Kidney (tissue), 11 donors: ENCODE measurements around the gene TRIM16. TPM values are rescaled to one million over a fixed set of nuclear protein-coding genes. Genes with fewer than 3 reads are reported as not detected.
"Not testable (repeated sequence)": the region's sequence is repeated elsewhere in the genome, so short reads cannot be mapped to it uniquely, and the experiment has no call there.

Experiments
- DNase-seq, 5 donors: peaks; one replicate each; pipeline ENCODE4 v3.0.0-alpha.2; 2013 to 2020
- FAIRE-seq: peaks from 2 replicates; lab custom pipeline; 2012; peaks lifted over from hg19 to GRCh38; lab: Jason Lieb, UNC
- H3K27ac ChIP-seq, 2 donors: one replicate each; pipeline ENCODE4 v1.7.0; 2013; ENCODE audit warnings: low read depth in 2 of 2, low read length in 2 of 2, inconsistent platforms in 1 of 2
- H3K27me3 ChIP-seq: one replicate; pipeline ENCODE4 v1.7.1; 2013; ENCODE audit warnings: low read length, inconsistent platforms; ENCODE audit not compliant: control insufficient read depth, insufficient read depth
- H3K36me3 ChIP-seq, 3 donors: one replicate each; pipeline versions ENCODE4 v1.7.0 to v1.7.1; 2013; ENCODE audit warnings: low read length in 3 of 3, control low read depth in 1 of 3, inconsistent platforms in 1 of 3; ENCODE audit not compliant: insufficient read depth in 3 of 3, control insufficient read depth in 2 of 3
- H3K4me1 ChIP-seq, 3 donors: one replicate each; pipeline versions ENCODE4 v1.7.0 to v1.7.1; 2013; ENCODE audit warnings: low read length in 3 of 3, inconsistent platforms in 1 of 3, low read depth in 1 of 3; ENCODE audit not compliant: control insufficient read depth in 2 of 3, insufficient read depth in 2 of 3
- H3K4me3 ChIP-seq, 3 donors: one replicate each; pipeline versions ENCODE4 v1.7.0 to v1.8.1; 2013; ENCODE audit warnings: low read length in 3 of 3, control low read depth in 1 of 3, inconsistent platforms in 1 of 3
- H3K9ac ChIP-seq, 3 donors: one replicate each; pipeline versions ENCODE4 v1.7.0 to v1.7.1; 2013; ENCODE audit warnings: low read length in 3 of 3, control low read depth in 1 of 3, inconsistent platforms in 1 of 3
- H3K9me3 ChIP-seq, 3 donors: one replicate each; pipeline versions ENCODE4 v1.7.0 to v1.7.1; 2013; ENCODE audit warnings: low read length in 3 of 3, control low read depth in 1 of 3, inconsistent platforms in 1 of 3; ENCODE audit not compliant: control insufficient read depth in 2 of 3, insufficient read depth in 1 of 3
- intact Hi-C: fragments of 100-400 bp; cut with DNase I; formaldehyde crosslinking; loops from one replicate; pipeline ENCODE4 v1.11.1; 2022
- polyA plus RNA-seq: library from polyadenylated mRNA; stranded (reverse); fragments of 350-450 nt; fragmentation: Illumina TruSeq; extraction: RNeasy Lipid Tissue Mini Kit (QIAGEN cat#74804); gene quantifications from one replicate; pipeline ENCODE4 v1.2.3, GENCODE V29; 2014; ENCODE audit warnings: low read depth, low replicate concordance; ENCODE audit not compliant: insufficient read depth
- total RNA-seq: library from RNA; stranded (reverse); fragmentation: NEBNext Ultra II Directional; extraction: Animal tissue kit (Norgen Biotek cat#: 25700); gene quantifications from one replicate; pipeline ENCODE4 v1.2.1, GENCODE V29; 2021
- donor health status: control.
- donor health status: control.
- donor health status: DM: yes; HTN: yes; CAD: no.
- donor health status: Normal renal cell carcinoma (clear cell type).

The TRIM16 gene
- total and polyA plus RNA-seq, 2 donors from 2014 or later, result 14.8 to 16.2 TPM

- H3K9me3 ChIP-seq, H3K4me1 ChIP-seq, H3K36me3 ChIP-seq, FAIRE-seq, H3K4me3 ChIP-seq, H3K27ac ChIP-seq, H3K9ac ChIP-seq, H3K27me3 ChIP-seq, intact Hi-C loops: not testable (repeated sequence)
- DNase-seq, result peak in 2 of 5 donors; percentile 27 to 63
These were observed 92.1 kb downstream of the TRIM16 start for GRCh38 chr17:15591986-15592385.

GRCh38 chr17:15590844-15591243 lies 93.3 kb downstream of the TRIM16 start:
- H3K9ac ChIP-seq, H3K27ac ChIP-seq, H3K9me3 ChIP-seq, FAIRE-seq, intact Hi-C loops, H3K27me3 ChIP-seq, H3K4me3 ChIP-seq, H3K36me3 ChIP-seq, DNase-seq, H3K4me1 ChIP-seq: not testable (repeated sequence)

DNA sequence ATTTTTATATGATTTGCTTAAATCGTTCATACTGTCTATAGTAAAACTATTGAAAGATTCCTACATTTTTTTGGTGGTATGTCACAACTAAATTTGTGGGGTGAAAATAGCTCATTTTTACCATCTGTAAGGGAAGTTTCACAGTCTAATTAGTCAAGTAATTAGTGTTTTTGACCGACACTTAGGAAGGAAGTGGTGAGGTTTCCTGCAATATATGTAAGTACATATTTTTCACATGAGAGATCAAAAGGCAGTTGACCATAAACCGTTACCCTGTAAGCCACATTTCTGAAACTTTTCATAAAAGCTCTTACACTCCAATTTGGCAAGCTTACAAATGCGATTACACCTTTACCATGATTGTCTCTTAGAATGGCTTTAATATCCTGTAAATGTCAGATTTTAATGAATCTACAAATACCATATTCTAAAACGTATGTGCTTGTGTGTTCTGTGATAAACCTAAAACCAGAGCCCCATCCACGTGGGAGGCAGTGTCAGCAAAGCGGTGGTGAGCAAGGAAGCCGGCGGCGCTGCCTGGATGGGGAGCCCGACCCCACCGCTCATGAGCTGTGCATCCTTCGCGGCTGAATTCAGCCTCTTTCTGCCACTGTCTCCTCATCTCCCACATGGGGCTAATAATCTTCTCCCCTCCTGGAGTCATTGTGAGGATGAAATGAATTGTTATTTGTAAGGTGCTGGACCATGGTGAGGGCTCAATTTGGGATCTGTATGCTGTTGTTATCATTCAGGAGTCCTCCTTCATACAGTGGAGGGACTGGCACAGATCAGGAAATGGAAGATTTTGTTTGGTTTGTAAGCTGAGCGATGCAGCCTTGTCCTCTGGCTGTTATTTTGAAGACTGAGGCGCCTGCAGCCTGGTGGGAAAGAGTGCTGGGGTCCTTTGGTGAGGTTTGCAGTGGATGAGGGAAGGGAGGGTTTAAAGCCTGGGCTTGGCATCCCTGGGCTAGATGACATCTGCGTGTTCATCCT lies 94.3 kb downstream of the TRIM16 start:
- H3K4me1 ChIP-seq, H3K36me3 ChIP-seq, DNase-seq, H3K27ac ChIP-seq, intact Hi-C loops, H3K4me3 ChIP-seq, H3K27me3 ChIP-seq, H3K9me3 ChIP-seq, FAIRE-seq, H3K9ac ChIP-seq: not testable (repeated sequence)

GRCh38 chr17:15588017-15588416 lies 96.1 kb downstream of the TRIM16 start:
- H3K27ac ChIP-seq, H3K36me3 ChIP-seq, H3K9me3 ChIP-seq, H3K27me3 ChIP-seq, FAIRE-seq, intact Hi-C loops, H3K4me3 ChIP-seq, H3K9ac ChIP-seq, H3K4me1 ChIP-seq: not testable (repeated sequence)
- DNase-seq, result peak in 1 of 5 donors; percentile 4

DNA sequence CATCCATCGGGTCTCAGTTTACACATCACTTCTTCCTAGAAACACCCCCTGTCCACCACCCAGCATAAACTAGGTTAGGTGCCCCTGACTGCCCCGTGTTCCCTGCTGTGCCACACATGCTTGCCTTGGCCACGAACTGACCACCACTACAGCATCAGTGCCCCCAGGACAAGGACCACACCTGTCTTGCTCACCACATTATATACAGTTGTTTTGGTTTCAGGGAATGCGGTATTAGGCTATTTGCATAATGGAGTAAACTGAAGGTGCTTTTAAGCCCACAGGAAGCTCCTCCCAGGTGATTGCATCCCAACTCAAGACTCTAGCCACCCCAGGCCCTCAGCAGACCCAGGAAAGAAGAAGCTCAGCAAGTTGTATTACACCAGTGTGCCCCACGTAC lies 100.8 kb downstream of the TRIM16 start:
- H3K4me1 ChIP-seq, H3K9me3 ChIP-seq, H3K27ac ChIP-seq, intact Hi-C loops, H3K36me3 ChIP-seq, H3K9ac ChIP-seq, DNase-seq, H3K4me3 ChIP-seq, H3K27me3 ChIP-seq, FAIRE-seq: not testable (repeated sequence)

DNA sequence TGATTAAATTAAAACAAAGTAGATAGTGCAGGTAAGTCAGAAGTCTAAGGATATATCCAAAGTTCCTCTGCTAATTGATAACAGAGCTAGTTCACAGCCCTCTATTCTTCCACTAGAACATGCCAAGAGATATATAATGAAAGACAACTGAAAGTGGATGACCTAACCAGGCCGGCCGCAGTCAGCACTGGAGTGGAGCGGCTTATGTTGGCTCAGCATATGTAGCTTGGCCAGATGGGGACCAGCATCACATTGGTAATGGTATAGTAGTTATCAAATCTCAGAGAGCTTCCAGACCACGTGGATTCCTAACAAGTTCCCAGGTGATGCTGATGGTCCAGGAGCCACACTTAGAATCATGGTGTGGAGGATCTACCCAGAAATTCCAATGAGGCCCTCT lies 102.6 kb downstream of the TRIM16 start:
- H3K4me1 ChIP-seq, H3K36me3 ChIP-seq, H3K9me3 ChIP-seq, H3K27me3 ChIP-seq, intact Hi-C loops, DNase-seq, H3K9ac ChIP-seq, H3K4me3 ChIP-seq, H3K27ac ChIP-seq, FAIRE-seq: not testable (repeated sequence)

Other genes with a start within 250 kb of the TRIM16 start
- gene CDRT4, start 216.7 kb downstream of the TRIM16 start, total RNA-seq, result 8.0 TPM
- 4.6 TPM for gene CDRT4, start 216.7 kb downstream of the TRIM16 start, polyA plus RNA-seq
- gene TVP23C, start 120.8 kb downstream of the TRIM16 start, total RNA-seq, result 19.0 TPM
- gene TVP23C, start 120.8 kb downstream of the TRIM16 start, polyA plus RNA-seq, result 2.6 TPM
- gene FBXW10B, start 64.6 kb downstream of the TRIM16 start, total RNA-seq, result 0.19 TPM
- 0.54 TPM for gene FBXW10B, start 64.6 kb downstream of the TRIM16 start, polyA plus RNA-seq
- gene ZNF286A, start 15.4 kb upstream of the TRIM16 start, total RNA-seq, result 17.4 TPM
- 11.0 TPM for gene ZNF286A, start 15.4 kb upstream of the TRIM16 start, polyA plus RNA-seq
- gene TBC1D26, start 48.0 kb upstream of the TRIM16 start, total RNA-seq, result not detected
- gene TBC1D26, start 48.0 kb upstream of the TRIM16 start, polyA plus RNA-seq, result not detected